Measurements from ENCODE around the gene DNM3. TPM values are rescaled to one million over a fixed set of nuclear protein-coding genes. Genes with fewer than 3 reads are reported as not detected.

The DNM3 gene
- polyA plus RNA-seq, 3 donors = 0.15 TPM; not detected in 2

GRCh38 chr1:171865106-171865505 lies 23.8 kb downstream of the DNM3 start:
- H2AFZ ChIP-seq (ENCODE audit: insufficient read depth, low read depth, low read length, poor library complexity, severe bottlenecking) = no peak overlapping the region
- no peaks in the 10 kb centered on the region for H3K36me3 ChIP-seq (replicated peaks in 1 of 2; ENCODE audit: control insufficient read depth in 1 of 2, insufficient read depth in 2 of 2, low read length in 2 of 2)
- no peaks in the 10 kb centered on the region for H4K20me1 ChIP-seq (ENCODE audit: insufficient read depth, low read length)
- H3K79me2 ChIP-seq (ENCODE audit: insufficient read depth, low read length) = no peaks in the 10 kb centered on the region
- no peak overlapping the region for H3K9ac ChIP-seq (ENCODE audit: insufficient read depth, low read length, poor library complexity, severe bottlenecking)
- no peak for TF ChIP-seq CTCF (IDR thresholded peaks at IDR 0.05)
- Mint-ChIP-seq H3K4me3 (no peak overlapping the region), H3K36me3 (no peaks in the 10 kb centered on the region), H3K27me3 (ENCODE audit: low read depth in 3 of 3) (peaks cover 0 to 5% (median 0%) of the 10 kb centered on the region in 3 donors), H3K9me3 (peaks cover 0 to 4% (median 0%) of the 10 kb centered on the region in 7 donors), H3K27ac (peak overlapping the region in 1 of 7 donors; percentile 36), H3K4me1 (peaks cover 6% of the 10 kb centered on the region)
- no peaks in the 10 kb centered on the region for H3K9me3 ChIP-seq (replicated peaks in 1 of 2; ENCODE audit: control insufficient read depth in 1 of 2, insufficient read depth in 1 of 2, low read length in 2 of 2)
- no CpG with 5 or more reads among the region's 6 CpGs for WGBS (ENCODE audit: insufficient coverage)
- no peak overlapping the region for H3K4me2 ChIP-seq (replicated peaks; ENCODE audit: extremely low read depth, low read length, poor library complexity, severe bottlenecking)
- no peaks in the 10 kb centered on the region for H3K4me1 ChIP-seq (ENCODE audit: control insufficient read depth in 1 of 2, insufficient read depth in 2 of 2, low read length in 2 of 2)
- no peak overlapping the region for H3K4me3 ChIP-seq (replicated peaks in 1 of 3; ENCODE audit: low read depth in 2 of 3, low read length in 3 of 3)
- H3K27me3 ChIP-seq (ENCODE audit: control insufficient read depth in 2 of 2, insufficient read depth in 2 of 2, low read length in 2 of 2) = no peaks in the 10 kb centered on the region
- intact Hi-C loops (cut with micrococcal nuclease) = no loop called here
- H3K27ac ChIP-seq (ENCODE audit: low read depth in 1 of 2, low read length in 2 of 2) = no peak overlapping the region
- DNase-seq = no peak

- H3K36me3 ChIP-seq (replicated peaks in 1 of 2; ENCODE audit: control insufficient read depth in 1 of 2, insufficient read depth in 2 of 2, low read length in 2 of 2) = no peaks in the 10 kb centered on the region
- no peak overlapping the region for H2AFZ ChIP-seq (ENCODE audit: insufficient read depth, low read depth, low read length, poor library complexity, severe bottlenecking)
- H3K27me3 ChIP-seq (ENCODE audit: control insufficient read depth in 2 of 2, insufficient read depth in 2 of 2, low read length in 2 of 2) = no peaks in the 10 kb centered on the region
- H3K79me2 ChIP-seq (ENCODE audit: insufficient read depth, low read length) = no peaks in the 10 kb centered on the region
- no peaks in the 10 kb centered on the region for H3K9me3 ChIP-seq (replicated peaks in 1 of 2; ENCODE audit: control insufficient read depth in 1 of 2, insufficient read depth in 1 of 2, low read length in 2 of 2)
- no peak overlapping the region for H3K27ac ChIP-seq (ENCODE audit: low read depth in 1 of 2, low read length in 2 of 2)
- TF ChIP-seq CTCF (IDR thresholded peaks at IDR 0.05) = no peak
- H3K4me2 ChIP-seq (replicated peaks; ENCODE audit: extremely low read depth, low read length, poor library complexity, severe bottlenecking) = no peak overlapping the region
- H3K27ac Mint-ChIP-seq = no peak overlapping the region
- no peak for DNase-seq
- peaks cover 6% of the 10 kb centered on the region for H3K4me1 Mint-ChIP-seq
- no CpG with 5 or more reads among the region's 2 CpGs for WGBS (ENCODE audit: insufficient coverage)
- intact Hi-C loops (cut with micrococcal nuclease) = no loop called here
- no peaks in the 10 kb centered on the region for H3K4me1 ChIP-seq (ENCODE audit: control insufficient read depth in 1 of 2, insufficient read depth in 2 of 2, low read length in 2 of 2)
- no peaks in the 10 kb centered on the region for H4K20me1 ChIP-seq (ENCODE audit: insufficient read depth, low read length)
- no peak overlapping the region for H3K4me3 Mint-ChIP-seq
- peaks cover 0 to 2% (median 0%) of the 10 kb centered on the region in 3 donors for H3K27me3 Mint-ChIP-seq (ENCODE audit: low read depth in 3 of 3)
- no peaks in the 10 kb centered on the region for H3K36me3 Mint-ChIP-seq
- H3K4me3 ChIP-seq (replicated peaks in 1 of 3; ENCODE audit: low read depth in 2 of 3, low read length in 3 of 3) = no peak overlapping the region
- H3K9me3 Mint-ChIP-seq = no peaks in the 10 kb centered on the region
- H3K9ac ChIP-seq (ENCODE audit: insufficient read depth, low read length, poor library complexity, severe bottlenecking) = no peak overlapping the region
Measured at GRCh38 chr1:171867236-171867635, 25.9 kb downstream of the DNM3 start.
